SK-N-SH (cell line): ENCODE measurements around the gene MLYCD.

Experiments used
- CTCF ChIP-seq: fragments of 200-600 bp; sonication (generic); IDR thresholded peaks from 2 replicates; pipeline ENCODE4 v1.6.1; 2017; ENCODE audit warnings: antibody characterized with exemption, mild to moderate bottlenecking, moderate library complexity
- EZH2phosphoT487 ChIP-seq: fragments of 200-600 bp; sonication (generic); IDR thresholded peaks from 2 replicates; pipeline ENCODE4 v1.6.1; 2017; ENCODE audit warnings: low read depth, mixed run types, mild to moderate bottlenecking, antibody characterized with exemption, moderate library complexity, borderline replicate concordance
- MAX ChIP-seq: IDR thresholded peaks from 2 replicates; pipeline ENCODE4 v1.4.0; 2012; ENCODE audit warnings: low read depth
- PBX3 ChIP-seq: IDR thresholded peaks from 2 replicates; pipeline ENCODE4; 2012
- RAD21 ChIP-seq: IDR thresholded peaks from 2 replicates; pipeline ENCODE4 v1.6.1; 2012; ENCODE audit warnings: mild to moderate bottlenecking, low read length
- RXRA ChIP-seq: IDR thresholded peaks from 2 replicates; pipeline ENCODE4 v1.4.0; 2012; ENCODE audit warnings: low read depth, mild to moderate bottlenecking, borderline replicate concordance
- TAF1 ChIP-seq: IDR thresholded peaks from 2 replicates; pipeline ENCODE4 v1.6.1; 2012; ENCODE audit warnings: low read depth, mild to moderate bottlenecking, low read length, moderate library complexity, borderline replicate concordance
- TCF12 ChIP-seq: IDR thresholded peaks from 2 replicates; pipeline ENCODE4 v1.4.0; 2012
- USF1 ChIP-seq: IDR thresholded peaks from 2 replicates; pipeline ENCODE4 v1.4.0; 2012; ENCODE audit warnings: low read depth, borderline replicate concordance
- ZBTB33 ChIP-seq: IDR thresholded peaks from 2 replicates; pipeline ENCODE4 v1.4.0; 2012; ENCODE audit warnings: low read depth, borderline replicate concordance

GRCh38 chr16:83900571-83900970, 1.7 kb downstream of the MLYCD start:
- no peak for TF ChIP-seq CTCF
- TF ChIP-seq PBX3, result no peak
- no peak for TF ChIP-seq ZBTB33
- no peak for TF ChIP-seq RAD21
- TF ChIP-seq TCF12, result no peak
- TF ChIP-seq EZH2phosphoT487, result no peak
- TF ChIP-seq USF1, result no peak
- no peak for TF ChIP-seq MAX
- TF ChIP-seq TAF1, result no peak
- no peak for TF ChIP-seq RXRA
